ENCODE results near the gene KIF24.

DNA sequence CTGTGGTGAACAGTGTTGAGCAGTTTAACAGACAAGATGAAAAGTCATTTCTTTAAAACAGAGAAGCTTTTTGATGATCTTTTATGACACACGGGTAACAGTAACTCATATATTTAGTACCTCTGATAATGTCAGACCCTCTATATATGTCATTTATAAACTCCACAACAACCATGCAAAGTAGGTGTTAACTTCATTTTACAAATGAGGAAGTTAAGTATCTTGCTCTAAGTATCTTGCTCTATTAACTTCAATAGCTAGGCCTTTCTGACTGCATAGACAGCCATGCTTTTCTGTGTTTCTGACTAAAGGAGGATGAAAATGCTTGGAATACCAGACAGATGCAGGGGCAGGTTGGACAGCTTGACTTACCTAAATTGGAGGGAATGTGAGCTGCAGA is 2.1 kb upstream of the KIF24 start:
- TF ChIP-seq EP300 (IDR thresholded peaks at IDR 0.05): no peak
- TF ChIP-seq, protein P1, sequence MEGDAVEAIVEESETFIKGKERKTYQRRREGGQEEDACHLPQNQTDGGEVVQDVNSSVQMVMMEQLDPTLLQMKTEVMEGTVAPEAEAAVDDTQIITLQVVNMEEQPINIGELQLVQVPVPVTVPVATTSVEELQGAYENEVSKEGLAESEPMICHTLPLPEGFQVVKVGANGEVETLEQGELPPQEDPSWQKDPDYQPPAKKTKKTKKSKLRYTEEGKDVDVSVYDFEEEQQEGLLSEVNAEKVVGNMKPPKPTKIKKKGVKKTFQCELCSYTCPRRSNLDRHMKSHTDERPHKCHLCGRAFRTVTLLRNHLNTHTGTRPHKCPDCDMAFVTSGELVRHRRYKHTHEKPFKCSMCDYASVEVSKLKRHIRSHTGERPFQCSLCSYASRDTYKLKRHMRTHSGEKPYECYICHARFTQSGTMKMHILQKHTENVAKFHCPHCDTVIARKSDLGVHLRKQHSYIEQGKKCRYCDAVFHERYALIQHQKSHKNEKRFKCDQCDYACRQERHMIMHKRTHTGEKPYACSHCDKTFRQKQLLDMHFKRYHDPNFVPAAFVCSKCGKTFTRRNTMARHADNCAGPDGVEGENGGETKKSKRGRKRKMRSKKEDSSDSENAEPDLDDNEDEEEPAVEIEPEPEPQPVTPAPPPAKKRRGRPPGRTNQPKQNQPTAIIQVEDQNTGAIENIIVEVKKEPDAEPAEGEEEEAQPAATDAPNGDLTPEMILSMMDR (IDR thresholded peaks at IDR 0.05): no peak
